ENCODE measurements around the gene DENND5A.

DNA sequence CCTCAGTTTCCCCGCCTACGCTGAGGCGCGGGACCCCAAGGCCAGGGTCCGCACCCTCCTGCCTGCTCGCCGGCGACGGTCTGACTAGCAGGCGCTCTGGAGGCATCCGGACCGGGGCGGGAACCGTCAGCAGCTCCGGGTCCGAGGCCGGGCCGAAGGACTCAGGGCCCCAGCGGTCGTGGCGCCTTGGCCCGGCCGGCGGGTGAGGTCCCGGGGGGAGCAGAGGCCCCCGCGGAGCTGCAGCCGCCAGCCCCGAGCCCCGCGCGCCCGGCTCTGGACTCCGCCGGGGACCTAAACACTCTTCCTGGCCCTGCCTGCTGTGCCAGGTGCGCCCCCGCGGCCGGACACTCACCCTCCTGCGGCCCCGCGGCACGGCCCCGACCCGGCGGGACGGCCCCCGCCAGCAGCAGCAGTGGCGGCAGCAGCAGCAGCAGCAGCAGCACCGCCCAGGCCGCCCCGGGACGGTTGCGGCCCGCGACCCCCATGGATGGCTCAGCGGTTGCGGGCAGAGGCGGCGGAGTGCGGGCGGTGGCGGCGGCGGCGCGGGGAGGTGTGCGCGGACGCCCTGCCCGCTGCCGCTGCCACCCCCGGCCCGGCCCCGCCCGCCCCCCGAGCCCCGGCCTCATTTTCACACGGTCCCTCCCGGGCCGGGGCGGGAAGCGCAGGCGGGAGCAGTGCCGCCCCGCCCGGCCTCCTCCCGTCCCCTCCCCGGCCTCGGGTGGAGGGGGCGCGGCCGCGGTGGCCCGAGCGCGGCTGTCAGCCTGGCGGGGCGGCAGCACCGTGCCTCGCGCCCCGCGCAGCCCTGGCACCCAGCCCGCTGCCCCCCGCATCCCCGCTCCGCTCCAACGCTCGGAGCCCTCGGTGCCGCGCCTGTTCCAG is 173.9 kb downstream of the DENND5A start, which contains the start of gene SCUBE2:
- TF ChIP-seq CTCF (IDR thresholded peaks at IDR 0.05) (no peak), POLR2AphosphoS5 (IDR thresholded peaks at IDR 0.05) (no peak)

Measured in esophagus muscularis mucosa (tissue), 3 donors.